ACHN (cell line): Measurements from ENCODE around the gene PHLPP2.
"Not testable (repeated sequence)": the region's sequence is repeated elsewhere in the genome, so short reads cannot be mapped to it uniquely, and the experiment has no call there.

Experiments
- DNase-seq: peaks from one replicate; pipeline ENCODE4 v3.0.0-alpha.2; 2015
- in situ Hi-C: cut with HindIII; loops from 2 replicates; pipeline ENCODE4 v1.10.0; 2017; ENCODE audit warnings: low sequenced_read_pairs, low pct_ligation_motif_present, low pct_unique_long_range_greater_than_20kb

The PHLPP2 gene

GRCh38 chr16:71628810-71629209, 95.7 kb downstream of the PHLPP2 start:
- DNase-seq, result no peak
- in situ Hi-C loops, result no loop called here

DNA sequence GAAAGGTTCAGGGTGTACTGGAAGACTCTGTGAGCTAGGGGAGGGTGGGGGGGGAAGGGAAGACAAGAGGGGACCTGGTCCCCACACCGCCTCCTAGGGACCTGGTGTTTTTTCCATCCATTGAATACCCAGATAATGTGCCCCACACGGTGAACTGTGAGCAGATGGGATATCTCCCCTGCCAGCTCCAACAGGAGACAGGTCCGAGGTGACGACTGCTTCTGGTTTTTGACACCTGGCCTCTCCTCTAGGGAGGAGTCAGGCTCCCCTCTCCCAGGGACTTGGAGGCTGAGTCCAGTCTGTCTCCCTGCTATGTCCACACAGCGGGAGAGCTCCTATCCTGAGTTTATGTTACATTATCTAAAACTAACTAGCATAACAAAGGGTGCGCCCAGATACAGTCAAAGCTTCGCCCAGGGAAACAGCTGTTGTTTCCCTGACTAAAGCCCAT, 96.7 kb downstream of the PHLPP2 start:
- no peak for DNase-seq
- in situ Hi-C loops, result no loop called here

- in situ Hi-C loops, result no loop called here
- DNase-seq, result no peak
These were observed 97.7 kb downstream of the PHLPP2 start for GRCh38 chr16:71626858-71627213.

GRCh38 chr16:71626018-71626857, 98.3 kb downstream of the PHLPP2 start, which contains the start of gene MARVELD3:
TSS of gene MARVELD3 (plus strand) at chr16:71626184. CDS start at chr16:71626230, 46 bp downstream.
- in situ Hi-C loops, result no loop called here
- DNase-seq, result no peak

GRCh38 chr16:71625113-71625850, 99.2 kb downstream of the PHLPP2 start:
- no peak for DNase-seq
- in situ Hi-C loops, result no loop called here

GRCh38 chr16:71623597-71623996, 100.9 kb downstream of the PHLPP2 start:
- in situ Hi-C loops, result no loop called here
- DNase-seq, result no peak

DNA sequence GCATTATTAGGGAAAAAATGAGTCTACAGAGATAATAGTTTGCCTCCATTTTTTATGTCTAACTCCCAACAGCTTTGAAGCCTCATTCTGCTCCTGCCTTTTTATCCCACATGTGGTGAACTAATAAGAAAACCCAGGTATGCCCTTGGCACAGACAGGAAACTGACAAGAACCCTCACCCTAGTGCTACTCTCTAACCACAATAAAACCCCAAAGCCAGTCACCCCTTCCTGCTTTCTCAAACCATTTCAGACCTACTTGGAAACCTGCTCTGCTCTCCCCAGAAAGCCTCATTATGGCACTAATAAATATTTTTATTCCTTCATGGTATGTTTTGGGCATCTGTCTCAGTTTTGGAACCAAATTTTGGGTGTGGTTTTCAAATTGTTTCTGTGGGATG, 102.4 kb downstream of the PHLPP2 start:
- in situ Hi-C loops, result no loop called here
- no peak for DNase-seq

DNA sequence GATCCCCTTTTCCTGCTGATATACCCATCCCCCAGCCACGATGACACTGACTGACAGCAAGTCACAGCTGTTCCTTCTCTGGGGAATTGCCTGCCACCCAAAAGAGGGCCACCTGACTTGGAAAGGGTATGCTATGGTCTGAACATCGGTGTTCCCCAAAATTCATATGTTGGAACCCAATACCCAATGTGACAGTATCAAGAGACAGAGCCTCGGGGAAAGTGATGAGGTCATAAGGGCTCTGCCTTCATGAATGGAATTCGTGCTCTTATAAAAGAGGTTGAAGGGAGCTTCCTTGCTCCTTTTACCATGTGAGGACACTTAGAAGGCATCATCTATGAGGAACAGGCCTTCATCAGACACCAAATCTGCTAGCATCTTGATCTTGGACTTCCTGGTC, 106.1 kb downstream of the PHLPP2 start:
- in situ Hi-C loops, result no loop called here

GRCh38 chr16:71614956-71615355, 109.5 kb downstream of the PHLPP2 start:
- in situ Hi-C loops, DNase-seq: not testable (repeated sequence)

More for the DNA sequence above, 106.1 kb downstream of the PHLPP2 start:
- DNase-seq, result no peak

DNA sequence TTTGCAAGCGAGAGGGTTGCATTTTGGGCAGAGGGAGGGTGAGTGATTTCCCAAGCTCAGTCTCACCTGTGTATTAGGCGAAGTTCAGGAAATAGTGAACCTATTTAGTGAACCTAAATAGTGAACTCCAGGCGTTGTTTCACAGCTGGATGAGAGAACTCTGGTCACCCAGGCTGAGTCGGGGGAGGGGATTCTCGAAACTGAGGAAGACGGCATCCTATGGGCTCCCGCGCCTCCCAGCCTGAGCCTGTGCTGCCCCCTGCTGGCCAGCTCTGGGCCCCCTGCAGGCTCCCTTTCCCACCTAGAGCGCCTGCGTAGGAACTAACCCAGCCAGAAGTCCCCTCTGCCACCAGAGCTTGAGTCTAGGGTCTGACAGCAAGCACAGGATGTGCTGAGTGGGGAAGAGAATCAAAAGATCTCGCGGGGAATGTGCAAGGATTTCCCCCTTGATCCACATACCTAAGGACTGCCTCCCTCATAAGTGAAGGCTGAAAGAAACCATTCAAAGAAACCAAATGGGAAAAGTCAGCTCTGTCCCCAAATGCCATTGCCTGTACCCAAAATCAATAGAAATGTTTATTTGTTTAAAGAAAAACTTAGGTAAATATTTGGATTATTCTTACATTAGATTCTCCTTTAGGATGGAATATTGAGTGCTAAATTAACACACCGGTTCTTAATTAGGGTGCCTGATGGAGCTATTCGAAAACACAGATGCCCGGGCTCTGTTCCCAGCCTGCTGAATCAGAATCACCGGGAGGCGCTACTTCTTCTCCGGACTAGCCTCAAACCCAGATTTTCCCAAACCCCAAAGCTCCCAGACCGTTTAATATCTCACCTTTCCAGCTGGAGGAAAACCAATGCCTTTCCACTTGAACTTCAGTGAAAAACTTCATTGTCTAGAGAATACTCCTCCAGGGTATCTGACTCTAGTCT, 113.3 kb downstream of the PHLPP2 start:
- in situ Hi-C loops, result no loop called here
- DNase-seq, result peak; percentile 71

- in situ Hi-C loops, result no loop called here
These were observed 114.1 kb downstream of the PHLPP2 start for GRCh38 chr16:71610447-71610846.

DNA sequence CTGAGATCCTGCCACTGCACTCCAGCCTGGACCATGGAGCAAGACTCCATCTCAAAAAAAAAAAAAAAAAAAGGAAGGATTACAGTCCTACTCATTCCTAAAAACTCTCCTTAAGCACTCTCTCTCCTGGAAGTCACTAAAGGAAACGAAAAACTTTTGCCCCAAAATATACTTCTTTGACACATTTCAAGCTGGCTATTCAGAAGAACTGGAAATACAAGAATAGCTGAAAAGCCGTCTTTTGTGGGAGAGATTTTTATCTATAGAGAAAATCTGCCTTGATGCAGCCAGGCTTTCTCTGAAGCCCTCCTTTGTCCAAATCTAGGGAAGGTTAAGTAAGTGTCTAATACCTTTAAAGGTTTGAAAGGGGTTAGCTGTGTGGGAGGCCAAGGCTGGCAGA, 115.4 kb downstream of the PHLPP2 start:
- in situ Hi-C loops, result no loop called here
- DNase-seq, result no peak

More at GRCh38 chr16:71610447-71610846, 114.1 kb downstream of the PHLPP2 start:
- DNase-seq, result no peak

- no peak for DNase-seq
- in situ Hi-C loops, result no loop called here
These were observed 123.7 kb downstream of the PHLPP2 start for GRCh38 chr16:71600822-71601221.

DNA sequence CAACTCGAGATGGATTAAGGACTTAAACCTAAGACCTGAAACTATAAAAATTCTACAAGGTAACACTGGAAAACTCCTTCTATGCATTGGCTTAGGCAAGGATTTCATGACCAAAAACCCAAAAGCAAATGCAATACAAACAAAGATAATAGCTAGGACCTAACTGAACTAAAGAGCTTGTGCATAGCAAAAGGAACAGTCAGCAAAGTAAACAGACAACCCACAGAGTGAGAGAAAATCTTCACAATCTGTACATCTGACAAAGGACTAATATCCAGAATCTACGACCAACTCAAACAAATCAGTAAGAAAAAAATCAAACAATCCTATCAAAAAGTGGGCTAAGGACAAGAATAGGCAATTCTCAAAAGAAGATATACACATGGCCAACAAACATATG, 126.1 kb downstream of the PHLPP2 start:
- in situ Hi-C loops, DNase-seq: not testable (repeated sequence)

GRCh38 chr16:71595340-71595826, 129.1 kb downstream of the PHLPP2 start:
- DNase-seq, in situ Hi-C loops: not testable (repeated sequence)
